ENCODE results near the gene NDUFB4.

GRCh38 chr3:120550546-120550945, 45.6 kb upstream of the NDUFB4 start:
- TF ChIP-seq POLR2AphosphoS5 (IDR thresholded peaks at IDR 0.05), result no peak
- no peak for TF ChIP-seq POLR2A (IDR thresholded peaks at IDR 0.05)
- TF ChIP-seq, protein P1, sequence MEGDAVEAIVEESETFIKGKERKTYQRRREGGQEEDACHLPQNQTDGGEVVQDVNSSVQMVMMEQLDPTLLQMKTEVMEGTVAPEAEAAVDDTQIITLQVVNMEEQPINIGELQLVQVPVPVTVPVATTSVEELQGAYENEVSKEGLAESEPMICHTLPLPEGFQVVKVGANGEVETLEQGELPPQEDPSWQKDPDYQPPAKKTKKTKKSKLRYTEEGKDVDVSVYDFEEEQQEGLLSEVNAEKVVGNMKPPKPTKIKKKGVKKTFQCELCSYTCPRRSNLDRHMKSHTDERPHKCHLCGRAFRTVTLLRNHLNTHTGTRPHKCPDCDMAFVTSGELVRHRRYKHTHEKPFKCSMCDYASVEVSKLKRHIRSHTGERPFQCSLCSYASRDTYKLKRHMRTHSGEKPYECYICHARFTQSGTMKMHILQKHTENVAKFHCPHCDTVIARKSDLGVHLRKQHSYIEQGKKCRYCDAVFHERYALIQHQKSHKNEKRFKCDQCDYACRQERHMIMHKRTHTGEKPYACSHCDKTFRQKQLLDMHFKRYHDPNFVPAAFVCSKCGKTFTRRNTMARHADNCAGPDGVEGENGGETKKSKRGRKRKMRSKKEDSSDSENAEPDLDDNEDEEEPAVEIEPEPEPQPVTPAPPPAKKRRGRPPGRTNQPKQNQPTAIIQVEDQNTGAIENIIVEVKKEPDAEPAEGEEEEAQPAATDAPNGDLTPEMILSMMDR (IDR thresholded peaks at IDR 0.05), result no peak
